Activated T-cell treated with anti-CD3 and anti-CD28 coated beads, Interleukin-2, amount 50 U/mL, for 4 hours (primary cell): ENCODE results near the gene ADAM8. TPM values are rescaled to one million over a fixed set of nuclear protein-coding genes. Genes with fewer than 3 reads are reported as not detected.

Experiments
- ATAC-seq, 2 donors: fragments of 200-7000 bp; cut with Tn5 transposase; one replicate each; pipeline ENCODE4 v1.10.0; 2021
- DNase-seq: peaks from one replicate; pipeline ENCODE4 v3.0.0-alpha.2; 2020
- H3K27me3 Mint-ChIP-seq: one replicate; pipeline ENCODE4 v1.8.0; 2021; ENCODE audit warnings: low read depth, mixed read lengths
- H3K36me3 Mint-ChIP-seq: one replicate; pipeline ENCODE4 v1.8.0; 2022; ENCODE audit warnings: mixed read lengths; ENCODE audit not compliant: insufficient read depth
- H3K4me1 Mint-ChIP-seq: one replicate; pipeline ENCODE4 v1.8.0; 2021; ENCODE audit warnings: low read depth, mixed read lengths
- H3K4me3 Mint-ChIP-seq: one replicate; pipeline ENCODE4 v1.8.0; 2021; ENCODE audit warnings: mild to moderate bottlenecking, moderate library complexity, mixed read lengths
- H3K9me3 Mint-ChIP-seq: one replicate; pipeline ENCODE4 v1.8.0; 2021; ENCODE audit warnings: mixed read lengths
- total RNA-seq, 3 donors: library from RNA; stranded (reverse); gene quantifications; one replicate each; pipeline ENCODE4 v1.2.1, GENCODE V29; 2021

ADAM8 gene
- total RNA-seq, 3 donors from 2014 or later, result 62.8 to 72.7 (median 70.7) TPM

- Mint-ChIP-seq H3K36me3 (peaks cover 8% of the 10 kb centered on the region), H3K9me3 (no peaks in the 10 kb centered on the region), H3K27me3 (no peaks in the 10 kb centered on the region), H3K4me1 (peaks cover 1% of the 10 kb centered on the region), H3K4me3 (no peak overlapping the region)
- ATAC-seq (no peak), DNase-seq (no peak)
These were observed 36.1 kb upstream of the ADAM8 start for GRCh38 chr10:133312769-133313145.

GRCh38 chr10:133312016-133312768 is 35.5 kb upstream of the ADAM8 start:
- Mint-ChIP-seq H3K36me3 (peaks cover 8% of the 10 kb centered on the region), H3K4me1 (peaks cover 7% of the 10 kb centered on the region), H3K9me3 (no peaks in the 10 kb centered on the region), H3K27me3 (no peaks in the 10 kb centered on the region), H3K4me3 (no peak overlapping the region)
- no peak for ATAC-seq
- no peak for DNase-seq

DNA sequence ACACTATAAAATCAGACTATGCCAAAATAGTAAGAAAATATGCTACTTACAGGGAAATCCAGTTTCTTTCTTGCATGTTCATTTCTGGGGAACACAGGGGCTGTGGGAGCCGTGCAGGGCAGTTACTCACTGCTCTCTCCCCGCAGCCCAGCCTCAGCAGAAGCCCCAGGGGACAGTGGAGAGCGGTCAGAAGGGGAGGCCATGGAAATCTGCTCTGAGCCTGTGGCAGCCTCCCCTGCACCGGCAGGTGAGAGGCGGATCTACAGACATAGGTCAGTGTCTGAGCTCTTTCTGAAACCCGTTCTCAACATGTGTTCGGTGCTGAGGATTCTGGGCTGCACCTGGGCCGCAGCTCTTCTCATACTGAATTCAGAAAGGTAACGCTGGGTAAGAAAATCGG is 34.9 kb upstream of the ADAM8 start:
- Mint-ChIP-seq H3K36me3 (peaks cover 8% of the 10 kb centered on the region), H3K9me3 (no peaks in the 10 kb centered on the region), H3K4me1 (peaks cover 12% of the 10 kb centered on the region), H3K27me3 (no peaks in the 10 kb centered on the region), H3K4me3 (no peak overlapping the region)
- ATAC-seq (no peak), DNase-seq (no peak)

GRCh38 chr10:133310789-133311188 is 34.1 kb upstream of the ADAM8 start:
- DNase-seq (no peak), ATAC-seq (no peak)
- H3K9me3 Mint-ChIP-seq, result no peaks in the 10 kb centered on the region
- no peak overlapping the region for H3K4me3 Mint-ChIP-seq
- H3K27me3 Mint-ChIP-seq, result no peaks in the 10 kb centered on the region
- H3K36me3 Mint-ChIP-seq, result peaks cover 8% of the 10 kb centered on the region
- peaks cover 17% of the 10 kb centered on the region for H3K4me1 Mint-ChIP-seq

DNA sequence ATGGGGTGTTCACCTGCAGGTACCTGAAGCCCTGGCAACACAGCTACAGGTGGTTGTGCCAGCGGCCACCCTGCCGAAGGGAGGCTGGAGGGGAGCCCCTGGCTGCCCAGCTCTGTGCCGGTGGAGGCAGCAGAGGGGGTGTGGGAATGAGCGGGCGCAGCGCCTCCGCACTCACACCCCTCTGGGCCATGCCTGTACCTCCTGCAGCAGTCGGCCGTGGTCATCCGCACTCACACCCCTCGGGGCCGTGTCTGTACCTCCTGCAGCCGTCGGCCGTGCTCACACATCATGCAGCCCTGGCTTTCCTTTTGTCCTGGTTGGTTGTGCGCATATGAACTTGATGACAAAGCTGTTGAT is 33.7 kb upstream of the ADAM8 start:
- DNase-seq (no peak), ATAC-seq (no peak)
- Mint-ChIP-seq H3K4me3 (peak overlapping the region; percentile 67), H3K36me3 (peaks cover 9% of the 10 kb centered on the region), H3K9me3 (no peaks in the 10 kb centered on the region), H3K27me3 (no peaks in the 10 kb centered on the region), H3K4me1 (peaks cover 21% of the 10 kb centered on the region)

DNA sequence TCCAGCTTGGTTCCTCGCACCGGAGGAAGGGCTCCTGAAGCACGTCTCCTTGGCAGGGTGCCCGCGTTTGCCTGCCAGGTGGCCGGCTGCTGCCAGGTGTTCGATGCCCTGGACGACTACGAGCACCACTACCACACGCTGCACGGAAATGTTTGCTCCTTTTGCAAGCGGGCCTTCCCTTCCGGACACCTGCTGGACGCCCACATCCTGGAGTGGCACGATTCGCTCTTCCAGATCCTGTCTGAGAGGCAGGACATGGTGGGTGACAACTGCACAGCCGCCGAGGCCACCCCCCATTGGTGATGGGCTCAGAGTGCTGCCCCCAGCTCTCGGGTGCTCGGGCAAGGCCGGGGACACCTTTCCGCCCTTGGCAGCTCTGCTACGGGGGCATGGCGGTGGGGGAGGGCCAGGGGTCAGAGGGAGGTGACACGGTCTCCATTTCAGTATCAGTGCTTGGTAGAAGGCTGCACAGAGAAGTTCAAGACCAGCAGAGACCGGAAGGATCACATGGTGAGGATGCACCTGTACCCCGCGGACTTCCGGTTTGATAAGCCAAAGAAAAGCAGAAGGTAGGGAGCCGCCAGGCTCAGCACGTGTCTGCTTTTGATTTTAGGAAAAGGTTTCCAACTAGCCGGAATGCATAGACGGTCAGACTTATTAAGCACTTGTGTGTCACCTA is 33.2 kb upstream of the ADAM8 start:
- ATAC-seq, result no peak
- no peak for DNase-seq
- peak overlapping the region; percentile 67 for H3K4me3 Mint-ChIP-seq
- H3K4me1 Mint-ChIP-seq, result peaks cover 25% of the 10 kb centered on the region
- no peaks in the 10 kb centered on the region for H3K27me3 Mint-ChIP-seq
- no peaks in the 10 kb centered on the region for H3K9me3 Mint-ChIP-seq
- H3K36me3 Mint-ChIP-seq, result peaks cover 13% of the 10 kb centered on the region

GRCh38 chr10:133309100-133309719 is 32.5 kb upstream of the ADAM8 start:
- Mint-ChIP-seq H3K36me3 (peaks cover 13% of the 10 kb centered on the region), H3K4me3 (peak overlapping the region; percentile 74), H3K4me1 (peaks cover 28% of the 10 kb centered on the region), H3K27me3 (no peaks in the 10 kb centered on the region), H3K9me3 (no peaks in the 10 kb centered on the region)
- ATAC-seq, result peak; percentile 81 to 83
- DNase-seq, result peak; percentile 95

GRCh38 chr10:133308421-133309099 is 31.9 kb upstream of the ADAM8 start, which contains the start of the genes TUBGCP2 and ZNF511:
TSS of gene TUBGCP2 (minus strand) at chr10:133308872. CDS start at chr10:133302941, 5,931 bp downstream.
TSS of gene ZNF511 (plus strand) at chr10:133308914. CDS start at chr10:133308944, 30 bp downstream.
- peaks cover 33% of the 10 kb centered on the region for H3K4me1 Mint-ChIP-seq
- peak; percentile 78 to 79 for ATAC-seq
- no peaks in the 10 kb centered on the region for H3K27me3 Mint-ChIP-seq
- H3K36me3 Mint-ChIP-seq, result peaks cover 13% of the 10 kb centered on the region
- no peaks in the 10 kb centered on the region for H3K9me3 Mint-ChIP-seq
- peak within 1 kb of the TSS; percentile 99 for H3K4me3 Mint-ChIP-seq
- peak; percentile 88 for DNase-seq

DNA sequence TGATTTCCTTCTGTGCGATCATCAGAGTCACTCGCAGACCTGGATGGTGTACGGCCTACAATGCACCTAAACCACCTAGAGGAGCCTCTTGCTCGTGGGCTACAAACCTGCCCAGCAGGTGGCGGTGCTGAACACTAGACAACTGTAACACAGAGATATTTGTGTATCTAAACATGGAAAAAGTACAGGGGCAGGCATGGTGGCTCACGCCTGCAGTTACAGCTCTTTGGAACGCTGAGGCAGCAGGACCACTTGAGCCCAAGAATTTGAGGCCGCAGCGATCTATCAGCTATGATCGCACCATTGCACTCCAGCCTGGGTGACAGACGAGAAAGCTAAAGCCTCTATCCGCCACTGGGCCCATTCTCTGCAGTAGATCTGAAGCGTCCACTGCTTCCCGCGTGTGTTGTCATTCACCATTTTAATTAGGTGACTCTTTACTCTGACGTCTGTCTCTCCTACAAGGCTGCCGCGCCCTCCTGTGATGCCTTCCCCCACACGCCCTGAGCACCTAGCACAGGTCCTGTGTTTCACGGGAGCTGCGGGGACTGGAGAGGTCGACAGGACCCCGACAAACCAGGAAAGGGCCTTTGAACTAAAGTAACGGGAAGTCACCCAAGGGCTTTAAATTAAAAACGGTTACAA is 31.2 kb upstream of the ADAM8 start:
- H3K4me1 Mint-ChIP-seq, result peaks cover 35% of the 10 kb centered on the region
- peak; percentile 84 for DNase-seq
- peaks cover 12% of the 10 kb centered on the region for H3K36me3 Mint-ChIP-seq
- no peaks in the 10 kb centered on the region for H3K9me3 Mint-ChIP-seq
- H3K4me3 Mint-ChIP-seq, result peak overlapping the region; percentile 99
- peak; percentile 55 to 61 for ATAC-seq
- no peaks in the 10 kb centered on the region for H3K27me3 Mint-ChIP-seq

DNA sequence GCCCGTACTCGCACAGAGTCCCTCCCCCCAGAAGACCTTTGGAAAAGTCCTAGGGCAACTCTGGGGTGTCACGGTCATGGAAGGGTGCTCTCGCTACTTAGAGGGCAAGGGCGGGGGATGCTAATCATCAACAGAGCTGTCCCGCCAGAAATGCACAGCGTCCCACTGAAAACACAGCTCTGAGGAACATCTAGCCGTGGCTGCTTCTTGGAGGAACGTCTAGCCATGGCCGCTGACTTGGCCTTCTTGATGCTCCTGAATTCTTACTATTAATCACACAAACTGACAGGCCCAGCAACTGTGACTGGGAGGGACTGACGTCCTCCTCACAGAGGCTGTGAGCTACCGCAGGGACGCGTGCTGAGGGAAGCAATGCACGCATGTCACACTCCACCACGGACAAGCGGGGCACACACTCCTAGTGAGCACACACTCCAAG is 30.3 kb upstream of the ADAM8 start:
- Mint-ChIP-seq H3K4me1 (peaks cover 39% of the 10 kb centered on the region), H3K9me3 (no peaks in the 10 kb centered on the region), H3K27me3 (no peaks in the 10 kb centered on the region), H3K4me3 (peak overlapping the region; percentile 63), H3K36me3 (peaks cover 10% of the 10 kb centered on the region)
- ATAC-seq, result no peak
- DNase-seq, result no peak

DNA sequence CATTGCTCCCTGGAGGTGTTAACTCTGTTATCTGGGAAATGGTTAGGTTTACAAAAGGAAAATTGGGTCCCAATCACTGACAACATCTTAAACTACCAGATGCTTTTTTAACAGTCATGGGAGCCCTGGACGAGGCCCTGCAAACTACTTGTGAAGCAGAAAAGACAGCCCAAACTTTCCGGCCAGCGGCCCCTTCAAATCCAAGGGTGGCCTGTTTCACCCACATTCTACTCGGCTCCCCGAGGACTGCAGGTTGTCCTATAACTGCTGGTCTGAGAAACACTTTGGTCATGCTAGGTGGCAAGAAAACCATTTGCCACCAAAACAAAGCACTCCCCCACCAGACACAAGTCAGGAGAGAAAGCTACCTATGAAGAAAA is 29.4 kb upstream of the ADAM8 start:
- H3K4me1 Mint-ChIP-seq, result peaks cover 39% of the 10 kb centered on the region
- H3K27me3 Mint-ChIP-seq, result no peaks in the 10 kb centered on the region
- peak overlapping the region; percentile 19 for H3K4me3 Mint-ChIP-seq
- H3K9me3 Mint-ChIP-seq, result no peaks in the 10 kb centered on the region
- DNase-seq (no peak), ATAC-seq (no peak)
- peaks cover 10% of the 10 kb centered on the region for H3K36me3 Mint-ChIP-seq

DNA sequence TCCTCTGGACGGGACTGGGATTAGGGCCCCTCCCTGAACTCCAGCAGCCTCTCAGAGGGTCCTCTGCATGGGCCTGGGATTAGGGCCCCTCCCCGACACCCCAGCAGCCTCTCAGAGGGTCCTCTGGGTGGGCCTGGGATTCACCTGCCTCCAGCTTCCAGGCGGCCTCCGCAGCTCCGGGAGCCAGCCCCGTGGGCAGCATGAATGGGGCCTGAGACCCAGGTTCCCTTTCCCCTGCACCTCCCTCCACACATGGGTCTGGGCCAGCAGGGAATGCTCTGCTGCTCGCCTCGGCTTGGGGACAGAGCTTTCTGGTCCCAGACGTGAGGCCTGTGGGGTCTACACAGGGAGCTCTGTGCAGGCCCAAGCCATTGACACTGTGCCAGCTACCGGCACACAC is 26.5 kb upstream of the ADAM8 start:
- H3K36me3 Mint-ChIP-seq, result peaks cover 24% of the 10 kb centered on the region
- no peaks in the 10 kb centered on the region for H3K9me3 Mint-ChIP-seq
- ATAC-seq, result no peak
- H3K4me1 Mint-ChIP-seq, result peaks cover 39% of the 10 kb centered on the region
- H3K4me3 Mint-ChIP-seq, result no peak overlapping the region
- no peak for DNase-seq
- H3K27me3 Mint-ChIP-seq, result no peaks in the 10 kb centered on the region

DNA sequence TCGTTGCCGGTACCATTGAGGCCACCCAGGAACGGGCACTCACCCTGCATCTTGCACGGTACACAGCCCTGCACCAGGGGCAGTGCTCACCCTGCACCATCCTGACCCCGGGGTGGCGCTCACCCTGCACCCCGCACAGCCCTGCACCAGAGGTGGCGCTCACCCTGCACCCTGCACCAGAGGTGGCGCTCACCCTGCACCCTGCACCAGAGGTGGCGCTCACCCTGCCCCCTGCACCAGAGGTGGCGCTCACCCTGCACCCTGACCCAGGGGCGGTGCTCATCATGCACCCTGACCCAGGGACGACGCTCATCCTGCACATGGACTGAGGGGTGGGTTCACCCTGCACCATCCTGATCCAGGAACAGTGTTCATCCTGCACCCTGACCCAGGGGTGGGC is 25.6 kb upstream of the ADAM8 start:
- H3K36me3 Mint-ChIP-seq, result peaks cover 34% of the 10 kb centered on the region
- no peak overlapping the region for H3K4me3 Mint-ChIP-seq
- H3K4me1 Mint-ChIP-seq, result peaks cover 32% of the 10 kb centered on the region
- no peaks in the 10 kb centered on the region for H3K9me3 Mint-ChIP-seq
- no peak for DNase-seq
- H3K27me3 Mint-ChIP-seq, result no peaks in the 10 kb centered on the region
- ATAC-seq, result no peak

- Mint-ChIP-seq H3K27me3 (no peaks in the 10 kb centered on the region), H3K4me3 (no peak overlapping the region), H3K36me3 (peaks cover 31% of the 10 kb centered on the region), H3K4me1 (peaks cover 13% of the 10 kb centered on the region), H3K9me3 (no peaks in the 10 kb centered on the region)
- ATAC-seq (no peak), DNase-seq (no peak)
These were observed 23.1 kb upstream of the ADAM8 start for GRCh38 chr10:133299738-133300137.
